Uterus (tissue), 4 donors: ENCODE results near the gene PXK. TPM values are rescaled to one million over a fixed set of nuclear protein-coding genes. Genes with fewer than 3 reads are reported as not detected.

Source experiments
- DNase-seq, 2 donors: peaks; one replicate each; pipeline ENCODE4 v3.0.0-alpha.2; 2019 to 2020
- H3K27ac ChIP-seq, 2 donors: fragments of 200-600 bp; sonication (generic); 1 replicate in 1 of 2; 2 replicates in 1 of 2; pipeline ENCODE4 v1.5.1; 2016 to 2018
- H3K27me3 ChIP-seq, 2 donors: fragments of 200-600 bp; sonication (generic); one replicate each; pipeline ENCODE4 v1.5.1; 2018 to 2019; ENCODE audit warnings: control low read depth in 1 of 2
- H3K36me3 ChIP-seq, 2 donors: fragments of 200-600 bp; sonication (generic); one replicate each; pipeline ENCODE4 v1.5.1; 2019; ENCODE audit warnings: control low read depth in 1 of 2
- H3K4me1 ChIP-seq, 2 donors: fragments of 200-600 bp; sonication (generic); one replicate each; pipeline ENCODE4 v1.5.1; 2018 to 2019; ENCODE audit warnings: control low read depth in 1 of 2
- H3K4me3 ChIP-seq, 2 donors: fragments of 200-600 bp; sonication (generic); 1 replicate in 1 of 2; 2 replicates in 1 of 2; pipeline ENCODE4 v1.5.1; 2018 to 2019; ENCODE audit warnings: mild to moderate bottlenecking in 1 of 2
- H3K9me3 ChIP-seq, 2 donors: fragments of 200-600 bp; sonication (generic); one replicate each; pipeline ENCODE4 v1.5.1; 2019; ENCODE audit warnings: control low read depth in 1 of 2
- POLR2A ChIP-seq, 2 donors: fragments of 450-650 bp; IDR thresholded peaks; one replicate each; pipeline ENCODE4 v1.6.1; 2016; ENCODE audit warnings: antibody characterized with exemption in 2 of 2, mild to moderate bottlenecking in 1 of 2, moderate library complexity in 1 of 2
- intact Hi-C: fragments of 100-400 bp; cut with DNase I; formaldehyde crosslinking; loops from one replicate; pipeline ENCODE4 v1.15.1; 2023; ENCODE audit warnings: low total_unique reads
- total RNA-seq, 4 donors: library from RNA; depleted of rRNA in 3 of 4; stranded (reverse); fragments of >200 nt in 3 of 4; gene quantifications; one replicate each; pipeline versions ENCODE4 v1.1.0 to v1.2.4, GENCODE V29; 2014 to 2023
- TF ChIP-seq, protein P1 (sequence below), 4 experiments: fragments of 200-600 bp in 2 of 4; fragments of 450-650 bp in 2 of 4; sonication (generic) in 2 of 4; IDR thresholded peaks; one replicate each; pipeline ENCODE4 v1.5.1; 2016 to 2019; ENCODE audit warnings: antibody characterized with exemption in 4 of 4, mild to moderate bottlenecking in 2 of 4, moderate library complexity in 1 of 4
- donor health status: DM: yes; HTN: yes; CAD: no.

Gene PXK
- total RNA-seq, 4 donors from 2014 or later, result 15.1 to 50.5 (median 41.1) TPM

DNA sequence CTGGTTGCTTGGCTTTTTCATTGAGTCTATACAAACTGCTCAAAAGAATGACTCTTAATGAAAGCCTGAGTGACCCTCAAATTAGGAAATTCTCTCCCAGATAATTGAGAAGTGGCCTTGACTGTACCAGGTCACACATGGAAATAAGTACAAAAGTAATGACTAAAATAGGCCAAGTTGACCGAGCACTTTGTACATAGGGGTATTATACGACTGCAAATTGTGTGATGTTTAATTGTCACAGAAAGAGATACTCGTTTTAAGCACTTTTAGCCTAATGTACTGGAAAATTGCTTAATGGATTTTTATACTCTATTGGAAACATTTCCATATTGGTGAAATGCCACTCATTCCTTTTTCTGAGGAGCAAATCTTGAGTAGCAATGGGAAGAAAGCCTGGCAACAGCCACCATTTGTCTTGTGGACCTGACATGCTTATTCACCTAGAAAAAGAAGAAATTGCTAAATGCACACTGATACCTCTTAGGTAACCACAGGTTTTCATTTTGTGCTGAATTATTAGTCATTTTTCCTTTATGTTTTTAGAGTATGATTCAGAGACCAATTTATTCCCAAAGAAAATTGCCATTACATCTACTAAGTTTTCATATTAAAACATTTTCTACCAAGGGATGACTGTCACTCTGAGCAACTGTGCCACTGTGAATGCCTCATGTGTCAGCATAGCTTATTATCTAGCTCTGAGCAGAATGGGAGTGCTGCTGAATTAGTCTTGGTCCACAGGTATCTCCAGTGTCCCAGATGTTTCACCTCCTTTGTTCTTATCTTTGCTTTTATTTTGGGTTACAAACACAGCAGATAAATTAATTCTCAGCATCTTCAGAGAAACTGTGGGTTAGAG lies 8.9 kb upstream of the PXK start:
- DNase-seq, result no peak
- no peaks in the 10 kb centered on the region for H3K9me3 ChIP-seq
- no peak overlapping the region for H3K27ac ChIP-seq
- intact Hi-C loops, result loop anchor here (5.0 to 10.0 kb wide), 2 partner anchors 89 to 311 kb away; no protein-coding TSS in a partner anchor
- no peaks in the 10 kb centered on the region for H3K4me1 ChIP-seq
- no peaks in the 10 kb centered on the region for H3K27me3 ChIP-seq
- H3K4me3 ChIP-seq, result no peak overlapping the region
- no peaks in the 10 kb centered on the region for H3K36me3 ChIP-seq
- TF ChIP-seq, protein P1, sequence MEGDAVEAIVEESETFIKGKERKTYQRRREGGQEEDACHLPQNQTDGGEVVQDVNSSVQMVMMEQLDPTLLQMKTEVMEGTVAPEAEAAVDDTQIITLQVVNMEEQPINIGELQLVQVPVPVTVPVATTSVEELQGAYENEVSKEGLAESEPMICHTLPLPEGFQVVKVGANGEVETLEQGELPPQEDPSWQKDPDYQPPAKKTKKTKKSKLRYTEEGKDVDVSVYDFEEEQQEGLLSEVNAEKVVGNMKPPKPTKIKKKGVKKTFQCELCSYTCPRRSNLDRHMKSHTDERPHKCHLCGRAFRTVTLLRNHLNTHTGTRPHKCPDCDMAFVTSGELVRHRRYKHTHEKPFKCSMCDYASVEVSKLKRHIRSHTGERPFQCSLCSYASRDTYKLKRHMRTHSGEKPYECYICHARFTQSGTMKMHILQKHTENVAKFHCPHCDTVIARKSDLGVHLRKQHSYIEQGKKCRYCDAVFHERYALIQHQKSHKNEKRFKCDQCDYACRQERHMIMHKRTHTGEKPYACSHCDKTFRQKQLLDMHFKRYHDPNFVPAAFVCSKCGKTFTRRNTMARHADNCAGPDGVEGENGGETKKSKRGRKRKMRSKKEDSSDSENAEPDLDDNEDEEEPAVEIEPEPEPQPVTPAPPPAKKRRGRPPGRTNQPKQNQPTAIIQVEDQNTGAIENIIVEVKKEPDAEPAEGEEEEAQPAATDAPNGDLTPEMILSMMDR (IDR thresholded peaks at IDR 0.05), result no peak
- no peak for TF ChIP-seq POLR2A (IDR thresholded peaks at IDR 0.05)

DNA sequence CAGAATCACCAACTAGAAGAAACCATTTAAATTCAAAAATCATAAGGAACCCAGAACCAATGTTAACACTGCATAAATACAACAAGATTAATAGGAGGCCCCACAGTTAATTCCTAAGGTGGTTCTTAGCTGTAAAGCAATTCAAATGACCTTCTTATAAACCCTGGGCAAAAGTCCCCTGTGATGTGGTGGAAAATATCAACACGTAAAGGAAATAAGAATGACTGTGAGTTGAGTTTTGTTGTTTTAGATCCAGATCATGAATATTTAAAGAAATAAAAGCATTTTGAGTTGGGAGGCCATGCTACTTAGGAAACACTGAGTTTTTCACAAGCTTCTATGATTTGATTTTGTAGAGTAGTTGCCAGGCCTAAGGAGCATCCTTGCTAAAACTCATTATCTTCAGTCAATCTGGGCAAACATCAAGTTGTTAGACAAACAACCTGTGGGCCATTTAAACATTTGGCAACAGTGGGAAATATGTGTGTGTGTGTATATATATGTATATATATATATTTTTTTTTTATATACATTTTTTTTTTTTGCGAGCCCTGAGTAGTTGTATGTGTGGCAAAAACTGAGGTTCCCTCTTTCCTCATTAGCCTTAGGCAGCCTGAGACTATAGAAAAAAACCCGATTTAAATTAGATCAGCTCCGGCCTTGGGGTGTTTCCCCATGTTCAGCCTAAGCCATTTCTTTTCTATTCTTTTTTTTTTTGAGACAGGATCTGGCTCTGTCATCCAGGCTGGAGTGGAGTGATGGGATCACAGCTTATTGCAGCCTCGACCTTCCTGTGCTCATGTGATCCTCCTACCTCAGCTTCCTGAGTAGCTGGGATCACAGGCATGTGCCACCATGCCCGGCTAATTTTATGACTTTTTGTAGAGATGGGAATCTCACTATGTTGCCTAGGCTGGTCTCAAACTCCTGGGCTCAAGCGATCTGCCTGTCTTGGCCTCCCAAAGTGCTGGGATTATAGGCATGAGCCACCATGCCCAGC lies 8.0 kb upstream of the PXK start:
- Histone ChIP-seq H3K27ac (peak overlapping the region in 1 of 2 donors; percentile 29), H3K4me1 (no peaks in the 10 kb centered on the region), H3K9me3 (no peaks in the 10 kb centered on the region), H3K27me3 (no peaks in the 10 kb centered on the region), H3K36me3 (no peaks in the 10 kb centered on the region), H3K4me3 (no peak overlapping the region)
- DNase-seq, result no peak
- intact Hi-C loops, result loop anchor here (5.0 to 10.0 kb wide), 2 partner anchors 88 to 310 kb away; no protein-coding TSS in a partner anchor
- TF ChIP-seq, protein P1 (IDR thresholded peaks at IDR 0.05), result no peak
- no peak for TF ChIP-seq POLR2A (IDR thresholded peaks at IDR 0.05)

DNA sequence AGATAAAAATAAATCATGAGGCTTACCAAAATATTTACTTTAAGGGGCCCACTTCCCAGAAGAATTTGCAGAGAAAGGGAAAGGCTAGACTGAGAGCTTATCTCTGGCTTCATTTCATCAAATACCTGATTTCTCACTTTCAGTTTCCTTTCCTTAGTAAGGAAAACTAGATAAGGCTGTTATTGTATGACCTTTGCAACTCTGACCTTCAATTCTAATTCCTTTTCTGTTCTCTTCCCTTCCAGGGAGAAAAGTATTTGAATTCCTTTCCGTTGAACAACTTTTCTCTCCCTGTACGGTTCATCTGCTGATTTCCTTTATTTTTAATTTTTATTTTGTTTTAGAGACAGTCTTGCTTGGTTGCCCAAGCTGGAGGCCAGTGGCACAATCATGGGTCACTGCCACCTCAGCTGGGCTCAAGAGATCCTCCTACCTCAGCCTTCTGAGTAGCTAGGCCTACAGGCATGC lies 7.1 kb upstream of the PXK start:
- H3K27ac ChIP-seq, result peak overlapping the region; percentile 27 to 29

DNA sequence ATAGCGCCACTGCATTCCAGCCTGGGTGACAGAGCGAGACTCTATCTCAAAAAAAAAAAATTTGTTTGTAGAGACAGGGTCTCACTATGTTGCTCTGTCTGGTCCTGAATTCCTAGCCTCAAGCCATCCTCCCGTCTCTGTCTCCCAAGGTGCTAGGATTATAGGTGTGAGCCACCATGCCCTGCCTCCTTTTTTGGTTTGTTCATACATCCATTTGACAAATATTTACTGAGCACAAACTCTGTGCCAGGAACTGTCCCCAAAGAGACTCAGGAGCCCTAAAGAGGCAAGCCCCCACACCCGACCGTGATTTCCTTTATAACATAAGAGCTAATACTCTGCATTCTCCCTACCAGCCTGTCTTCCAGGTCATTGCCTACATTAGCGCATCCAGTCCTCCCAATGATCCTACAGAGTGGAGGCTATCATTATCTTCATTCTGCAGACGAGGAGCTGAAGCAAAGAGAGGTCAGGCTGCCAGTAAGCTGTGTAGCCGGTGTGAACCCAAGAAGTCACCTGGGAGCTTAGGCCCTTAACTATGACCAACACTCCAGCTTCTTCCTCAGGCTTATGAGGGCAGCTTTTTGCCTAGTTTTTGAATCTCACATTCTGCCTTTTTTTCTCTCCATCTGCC lies 6.3 kb upstream of the PXK start:
- DNase-seq, result no peak
- no peak overlapping the region for H3K27ac ChIP-seq
- H3K27me3 ChIP-seq, result no peaks in the 10 kb centered on the region
- no peaks in the 10 kb centered on the region for H3K4me1 ChIP-seq
- intact Hi-C loops, result loop anchor here (10.0 kb wide), 1 partner anchor 308 kb away; no protein-coding TSS in a partner anchor
- no peaks in the 10 kb centered on the region for H3K36me3 ChIP-seq
- H3K9me3 ChIP-seq, result no peaks in the 10 kb centered on the region
- TF ChIP-seq, protein P1 (IDR thresholded peaks at IDR 0.05), result no peak
- no peak for TF ChIP-seq POLR2A (IDR thresholded peaks at IDR 0.05)
- H3K4me3 ChIP-seq, result no peak overlapping the region

More for the DNA sequence above, 7.1 kb upstream of the PXK start:
- H3K9me3 ChIP-seq, result no peaks in the 10 kb centered on the region
- no peaks in the 10 kb centered on the region for H3K4me1 ChIP-seq
- no peak overlapping the region for H3K4me3 ChIP-seq
- no peak for DNase-seq
- TF ChIP-seq, protein P1 (IDR thresholded peaks at IDR 0.05), result no peak
- no peak for TF ChIP-seq POLR2A (IDR thresholded peaks at IDR 0.05)
- H3K27me3 ChIP-seq, result no peaks in the 10 kb centered on the region
- no peaks in the 10 kb centered on the region for H3K36me3 ChIP-seq
- intact Hi-C loops, result loop anchor here (10.0 kb wide), 1 partner anchor 309 kb away; no protein-coding TSS in a partner anchor
